ENCODE measurements around the gene PSMG3. TPM values are rescaled to one million over a fixed set of nuclear protein-coding genes. Genes with fewer than 3 reads are reported as not detected.
A peak's percentile ranks its signal among the peaks of the same experiment; 100 is the strongest.

The PSMG3 gene
- total and polyA plus RNA-seq, 2 donors (not counting 3 experiments of a cell fraction or from before 2014, with no cell fraction given) = 25.5 to 49.7 TPM

DNA sequence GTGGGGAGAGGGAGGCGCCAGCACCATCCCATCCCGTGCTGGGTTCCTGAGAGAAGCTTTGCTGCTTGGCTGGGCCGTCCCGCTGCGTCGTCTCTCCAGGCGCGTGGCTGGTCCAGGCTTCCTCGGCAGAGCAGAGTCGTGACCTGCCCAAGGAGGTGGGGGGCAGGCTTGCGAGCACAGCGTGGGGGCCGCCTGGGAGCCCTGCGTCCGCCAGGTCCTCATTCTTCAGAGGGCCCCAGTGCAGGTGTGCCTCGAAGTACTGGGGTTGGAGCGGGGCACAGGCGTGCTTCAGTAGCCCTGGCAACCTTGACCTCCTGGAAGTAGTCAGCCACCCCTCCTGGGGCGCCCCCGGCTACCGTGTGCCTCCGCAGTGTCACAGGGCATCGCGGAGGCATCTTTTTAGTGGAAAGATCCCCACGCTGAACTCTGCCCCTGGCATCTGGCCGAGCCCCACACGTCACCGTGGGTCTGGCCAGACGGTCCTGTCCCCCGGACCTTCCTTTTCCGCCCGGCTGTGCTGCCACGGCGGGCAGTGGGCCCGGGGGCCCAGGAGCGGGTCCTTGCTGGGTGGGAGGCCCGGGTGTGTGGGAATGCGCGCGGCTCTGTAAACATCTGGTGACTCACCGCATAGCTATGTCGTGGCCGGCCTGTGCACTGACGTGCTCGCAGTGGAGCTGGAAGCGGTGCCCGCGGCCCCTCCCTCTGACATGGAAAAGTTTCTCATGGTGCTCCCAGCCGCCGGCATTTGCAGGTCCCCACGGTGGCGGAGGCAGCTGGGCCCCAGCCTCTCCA lies 32.9 kb downstream of the PSMG3 start:
- TF ChIP-seq GATA2 (IDR thresholded peaks at IDR 0.05; ENCODE audit: insufficient read depth, insufficient read length, low read depth, low read length) = peak; percentile 53
- peak; percentile 95 for TF ChIP-seq POLR2AphosphoS5 (IDR thresholded peaks at IDR 0.05; ENCODE audit: insufficient read depth, low read depth, low read length)
- TF ChIP-seq EZH2 (IDR thresholded peaks at IDR 0.05; ENCODE audit: borderline replicate concordance, low read depth, low read length, severe bottlenecking) = no peak
- peak; percentile 9 for TF ChIP-seq POLR2A (IDR thresholded peaks at IDR 0.05; ENCODE audit: low read depth, low read length)
- TF ChIP-seq FOS (IDR thresholded peaks at IDR 0.05; ENCODE audit: borderline replicate concordance, insufficient read depth, low read length) = peak; percentile 96
- TF ChIP-seq, protein P1, sequence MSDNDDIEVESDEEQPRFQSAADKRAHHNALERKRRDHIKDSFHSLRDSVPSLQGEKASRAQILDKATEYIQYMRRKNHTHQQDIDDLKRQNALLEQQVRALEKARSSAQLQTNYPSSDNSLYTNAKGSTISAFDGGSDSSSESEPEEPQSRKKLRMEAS (IDR thresholded peaks at IDR 0.05; ENCODE audit: insufficient read depth, insufficient read length) = peak; percentile 3
- TF ChIP-seq, protein P2, sequence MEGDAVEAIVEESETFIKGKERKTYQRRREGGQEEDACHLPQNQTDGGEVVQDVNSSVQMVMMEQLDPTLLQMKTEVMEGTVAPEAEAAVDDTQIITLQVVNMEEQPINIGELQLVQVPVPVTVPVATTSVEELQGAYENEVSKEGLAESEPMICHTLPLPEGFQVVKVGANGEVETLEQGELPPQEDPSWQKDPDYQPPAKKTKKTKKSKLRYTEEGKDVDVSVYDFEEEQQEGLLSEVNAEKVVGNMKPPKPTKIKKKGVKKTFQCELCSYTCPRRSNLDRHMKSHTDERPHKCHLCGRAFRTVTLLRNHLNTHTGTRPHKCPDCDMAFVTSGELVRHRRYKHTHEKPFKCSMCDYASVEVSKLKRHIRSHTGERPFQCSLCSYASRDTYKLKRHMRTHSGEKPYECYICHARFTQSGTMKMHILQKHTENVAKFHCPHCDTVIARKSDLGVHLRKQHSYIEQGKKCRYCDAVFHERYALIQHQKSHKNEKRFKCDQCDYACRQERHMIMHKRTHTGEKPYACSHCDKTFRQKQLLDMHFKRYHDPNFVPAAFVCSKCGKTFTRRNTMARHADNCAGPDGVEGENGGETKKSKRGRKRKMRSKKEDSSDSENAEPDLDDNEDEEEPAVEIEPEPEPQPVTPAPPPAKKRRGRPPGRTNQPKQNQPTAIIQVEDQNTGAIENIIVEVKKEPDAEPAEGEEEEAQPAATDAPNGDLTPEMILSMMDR (IDR thresholded peaks at IDR 0.05; ENCODE audit: extremely low read depth in 1 of 2, insufficient read depth in 1 of 2, low read depth in 1 of 2, low read length in 2 of 2) = no peak
- TF ChIP-seq MYC (IDR thresholded peaks at IDR 0.05; ENCODE audit: low read depth, low read length) = no peak
- peak; percentile 93 for TF ChIP-seq JUN (IDR thresholded peaks at IDR 0.05; ENCODE audit: borderline replicate concordance, insufficient read depth, insufficient read length, low read depth)
- peak overlapping the region in 2 of 3 experiments; percentile 25 to 45 for H3K4me3 ChIP-seq (replicated peaks in 1 of 3; ENCODE audit: insufficient read depth in 1 of 3, low read depth in 1 of 3, low read length in 3 of 3)
- H2AFZ ChIP-seq (ENCODE audit: low read depth, low read length) = no peak overlapping the region
- peak overlapping the region; percentile 97 for H3K27ac ChIP-seq (ENCODE audit: insufficient read depth, low read depth, low read length)
- H3K4me2 ChIP-seq (ENCODE audit: insufficient read depth, low read length) = peak overlapping the region; percentile 41
- FAIRE-seq (peak; percentile 99), DNase-seq (ENCODE audit: low read depth, low spot score) (peak; percentile 99)
- intact Hi-C loops (cut with micrococcal nuclease) (loop anchor here (1.0 kb wide), 1 partner anchor 17 kb away; no protein-coding TSS in a partner anchor), dilution Hi-C loops (cut with MboI; ENCODE audit: extremely low pct_ligation_motif_present, low sequenced_read_pairs) (no loop called here)
- POLR2A ChIA-PET = no interaction called here
- CTCF ChIA-PET = interaction anchor here (0.6 to 1.2 kb wide), 5 partner anchors 11 to 26 kb away, joined by 3 to 6 read pairs (median 3); partner anchors contain the start of gene TMEM184A
- H3K27me3 ChIP-seq (ENCODE audit: control insufficient read depth in 2 of 2, insufficient read depth in 2 of 2, low read length in 2 of 2) = no peaks in the 10 kb centered on the region
- no TSS peak for BruUV-seq (replicated peaks)
- H3K9me1 ChIP-seq (replicated peaks; ENCODE audit: control insufficient read depth, extremely low read depth, insufficient read depth, low read length) = no peaks in the 10 kb centered on the region
- peak overlapping the region; percentile 98 for H3K9ac ChIP-seq (replicated peaks; ENCODE audit: extremely low read depth, insufficient read depth, low read length)
- H3K79me2 ChIP-seq (ENCODE audit: control insufficient read depth, insufficient read depth, low read length) = peaks cover 47% of the 10 kb centered on the region
- no peaks in the 10 kb centered on the region for H4K20me1 ChIP-seq (replicated peaks; ENCODE audit: control insufficient read depth, extremely low read depth, insufficient read depth, low read length)
- H3K4me1 ChIP-seq (ENCODE audit: control insufficient read depth, extremely low read depth, insufficient read depth, low read length) = peaks cover 56% of the 10 kb centered on the region
- peaks cover 6 to 19% of the 10 kb centered on the region in 2 experiments for H3K36me3 ChIP-seq (ENCODE audit: control insufficient read depth in 2 of 2, extremely low read depth in 1 of 2, insufficient read depth in 2 of 2, low read length in 2 of 2)
- no peaks in the 10 kb centered on the region for H3K9me3 ChIP-seq (replicated peaks; ENCODE audit: control insufficient read depth, insufficient read depth, low read length)
